ENCODE measurements around the gene SLC24A3.

SLC24A3 gene

GRCh38 chr20:19341348-19342053, 129.1 kb downstream of the SLC24A3 start:
- DNase-seq (ENCODE audit: extremely low spot score): no peak
- ChIA-PET POLR2A (no interaction called here), CTCF (no interaction called here)
- TF ChIP-seq HDGF (IDR thresholded peaks at IDR 0.05; ENCODE audit: borderline replicate concordance) (no peak), FOXM1 (IDR thresholded peaks at IDR 0.05; ENCODE audit: borderline replicate concordance) (no peak), TARDBP (IDR thresholded peaks at IDR 0.05) (no peak), L3MBTL2 (conservative IDR thresholded peaks at IDR 0.05) (no peak), SP1 (IDR thresholded peaks at IDR 0.05) (no peak), NFRKB (IDR thresholded peaks at IDR 0.05) (no peak), LEF1 (IDR thresholded peaks at IDR 0.05; ENCODE audit: borderline replicate concordance) (no peak), FOXA1 (IDR thresholded peaks at IDR 0.05) (no peak), ZNF384 (IDR thresholded peaks at IDR 0.05) (no peak), ARNT (IDR thresholded peaks at IDR 0.05) (no peak), SUZ12 (IDR thresholded peaks at IDR 0.05) (no peak)

GRCh38 chr20:19344341-19344740, 131.9 kb downstream of the SLC24A3 start:
- ChIA-PET CTCF (no interaction called here), POLR2A (no interaction called here)
- no peak for DNase-seq (ENCODE audit: extremely low spot score)
- TF ChIP-seq ZNF384 (IDR thresholded peaks at IDR 0.05) (no peak), NFRKB (IDR thresholded peaks at IDR 0.05) (no peak), FOXA1 (IDR thresholded peaks at IDR 0.05) (no peak), BHLHE40 (IDR thresholded peaks at IDR 0.05; ENCODE audit: borderline replicate concordance) (no peak)

- DNase-seq (ENCODE audit: extremely low spot score): no peak
- ChIA-PET POLR2A (no interaction called here), CTCF (no interaction called here)
- TF ChIP-seq BHLHE40 (IDR thresholded peaks at IDR 0.05; ENCODE audit: borderline replicate concordance): no peak
- no peak for TF ChIP-seq FOXA1 (IDR thresholded peaks at IDR 0.05)
- TF ChIP-seq L3MBTL2 (conservative IDR thresholded peaks at IDR 0.05): no peak
- TF ChIP-seq PKNOX1 (IDR thresholded peaks at IDR 0.05): no peak
- TF ChIP-seq ELF4 (IDR thresholded peaks at IDR 0.05): no peak
- TF ChIP-seq SUZ12 (IDR thresholded peaks at IDR 0.05): no peak
- no peak for TF ChIP-seq SP1 (IDR thresholded peaks at IDR 0.05)
- no peak for TF ChIP-seq LEF1 (IDR thresholded peaks at IDR 0.05; ENCODE audit: borderline replicate concordance)
- no peak for TF ChIP-seq HDGF (IDR thresholded peaks at IDR 0.05; ENCODE audit: borderline replicate concordance)
- no peak for TF ChIP-seq ARNT (IDR thresholded peaks at IDR 0.05)
- no peak for TF ChIP-seq FOXM1 (IDR thresholded peaks at IDR 0.05; ENCODE audit: borderline replicate concordance)
- TF ChIP-seq FOXK2 (IDR thresholded peaks at IDR 0.05): no peak
- no peak for TF ChIP-seq CTBP1 (IDR thresholded peaks at IDR 0.05; ENCODE audit: borderline replicate concordance)
- TF ChIP-seq ZNF384 (IDR thresholded peaks at IDR 0.05): no peak
- TF ChIP-seq NFRKB (IDR thresholded peaks at IDR 0.05): no peak
- TF ChIP-seq TARDBP (IDR thresholded peaks at IDR 0.05): no peak
Measured at GRCh38 chr20:19347943-19348456, 135.6 kb downstream of the SLC24A3 start.

- CTCF ChIA-PET: no interaction called here
- TF ChIP-seq HDGF (IDR thresholded peaks at IDR 0.05; ENCODE audit: borderline replicate concordance) (no peak), SUZ12 (IDR thresholded peaks at IDR 0.05) (no peak), FOXA1 (IDR thresholded peaks at IDR 0.05) (no peak), CTBP1 (IDR thresholded peaks at IDR 0.05; ENCODE audit: borderline replicate concordance) (no peak), TARDBP (IDR thresholded peaks at IDR 0.05) (no peak), FOXM1 (IDR thresholded peaks at IDR 0.05; ENCODE audit: borderline replicate concordance) (no peak), L3MBTL2 (conservative IDR thresholded peaks at IDR 0.05) (no peak), BHLHE40 (IDR thresholded peaks at IDR 0.05; ENCODE audit: borderline replicate concordance) (no peak), NFRKB (IDR thresholded peaks at IDR 0.05) (no peak)
- no peak for DNase-seq (ENCODE audit: extremely low spot score)
- POLR2A ChIA-PET: no interaction called here
Measured at GRCh38 chr20:19348582-19348981, 136.1 kb downstream of the SLC24A3 start.

- DNase-seq (ENCODE audit: extremely low spot score): no peak
- CTCF ChIA-PET: no interaction called here
- TF ChIP-seq TARDBP (IDR thresholded peaks at IDR 0.05) (no peak), ELF4 (IDR thresholded peaks at IDR 0.05) (no peak)
- POLR2A ChIA-PET: no interaction called here
Measured at GRCh38 chr20:19349879-19350278, 137.4 kb downstream of the SLC24A3 start.

GRCh38 chr20:19351542-19351941, 139.1 kb downstream of the SLC24A3 start:
- TF ChIP-seq BHLHE40 (IDR thresholded peaks at IDR 0.05; ENCODE audit: borderline replicate concordance) (no peak), ARNT (IDR thresholded peaks at IDR 0.05) (no peak), TARDBP (IDR thresholded peaks at IDR 0.05) (no peak), HDGF (IDR thresholded peaks at IDR 0.05; ENCODE audit: borderline replicate concordance) (no peak), CTBP1 (IDR thresholded peaks at IDR 0.05; ENCODE audit: borderline replicate concordance) (no peak), SP1 (IDR thresholded peaks at IDR 0.05) (no peak), NFRKB (IDR thresholded peaks at IDR 0.05) (no peak), FOXK2 (IDR thresholded peaks at IDR 0.05) (no peak), ZNF384 (IDR thresholded peaks at IDR 0.05) (no peak), L3MBTL2 (conservative IDR thresholded peaks at IDR 0.05) (no peak), SUZ12 (IDR thresholded peaks at IDR 0.05) (no peak), ELF4 (IDR thresholded peaks at IDR 0.05) (no peak), FOXM1 (IDR thresholded peaks at IDR 0.05; ENCODE audit: borderline replicate concordance) (no peak), PKNOX1 (IDR thresholded peaks at IDR 0.05) (no peak), LEF1 (IDR thresholded peaks at IDR 0.05; ENCODE audit: borderline replicate concordance) (no peak), FOXA1 (IDR thresholded peaks at IDR 0.05) (no peak)
- DNase-seq (ENCODE audit: extremely low spot score): no peak
- ChIA-PET CTCF (no interaction called here), POLR2A (no interaction called here)

GRCh38 chr20:19354950-19355349, 142.5 kb downstream of the SLC24A3 start:
- CTCF ChIA-PET: no interaction called here
- no peak for DNase-seq (ENCODE audit: extremely low spot score)
- POLR2A ChIA-PET: no interaction called here
- no peak for TF ChIP-seq SP1 (IDR thresholded peaks at IDR 0.05)
- no peak for TF ChIP-seq HDGF (IDR thresholded peaks at IDR 0.05; ENCODE audit: borderline replicate concordance)
- TF ChIP-seq TARDBP (IDR thresholded peaks at IDR 0.05): no peak
- no peak for TF ChIP-seq NFRKB (IDR thresholded peaks at IDR 0.05)
- TF ChIP-seq L3MBTL2 (conservative IDR thresholded peaks at IDR 0.05): no peak
- TF ChIP-seq FOXK2 (IDR thresholded peaks at IDR 0.05): no peak
- no peak for TF ChIP-seq FOXM1 (IDR thresholded peaks at IDR 0.05; ENCODE audit: borderline replicate concordance)
- no peak for TF ChIP-seq FOXA1 (IDR thresholded peaks at IDR 0.05)
- no peak for TF ChIP-seq ZNF384 (IDR thresholded peaks at IDR 0.05)
- no peak for TF ChIP-seq PKNOX1 (IDR thresholded peaks at IDR 0.05)
- TF ChIP-seq LEF1 (IDR thresholded peaks at IDR 0.05; ENCODE audit: borderline replicate concordance): no peak
- TF ChIP-seq BHLHE40 (IDR thresholded peaks at IDR 0.05; ENCODE audit: borderline replicate concordance): no peak
- TF ChIP-seq ARNT (IDR thresholded peaks at IDR 0.05): no peak
- no peak for TF ChIP-seq ELF4 (IDR thresholded peaks at IDR 0.05)
- no peak for TF ChIP-seq SUZ12 (IDR thresholded peaks at IDR 0.05)
- no peak for TF ChIP-seq CTBP1 (IDR thresholded peaks at IDR 0.05; ENCODE audit: borderline replicate concordance)
